GM19023 (cell line): ENCODE data around the gene AHCYL2.
"Not testable (repeated sequence)": the region's sequence is repeated elsewhere in the genome, so short reads cannot be mapped to it uniquely, and the experiment has no call there.

Source experiments
- ATAC-seq: cut with Tn5 transposase; IDR thresholded peaks from one replicate; pipeline ENCODE4 v1.9.1; 2021; ENCODE audit warnings: mild to moderate bottlenecking, moderate library complexity; ENCODE audit not compliant: unreplicated experiment

Gene AHCYL2

DNA sequence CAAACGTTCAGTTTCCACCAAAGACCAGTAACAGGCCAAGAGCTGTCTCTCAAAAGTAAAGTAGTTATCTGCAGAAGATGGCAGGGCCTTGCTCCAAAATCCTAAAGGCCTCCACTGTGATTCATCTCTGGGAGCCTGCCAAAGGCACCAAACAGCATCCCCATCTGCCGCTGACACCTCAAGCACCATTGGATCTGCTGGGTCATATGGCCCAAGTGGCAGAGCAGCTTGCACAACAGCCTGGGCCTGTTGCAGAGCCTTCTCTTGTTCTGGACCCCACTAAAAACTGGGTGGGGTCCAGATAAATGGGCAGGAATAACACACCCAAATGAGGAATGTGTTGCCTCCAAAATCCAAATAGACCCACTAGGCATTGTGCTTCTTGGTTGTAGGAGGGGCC lies 222.1 kb downstream of the AHCYL2 start:
- ATAC-seq = not testable (repeated sequence)

DNA sequence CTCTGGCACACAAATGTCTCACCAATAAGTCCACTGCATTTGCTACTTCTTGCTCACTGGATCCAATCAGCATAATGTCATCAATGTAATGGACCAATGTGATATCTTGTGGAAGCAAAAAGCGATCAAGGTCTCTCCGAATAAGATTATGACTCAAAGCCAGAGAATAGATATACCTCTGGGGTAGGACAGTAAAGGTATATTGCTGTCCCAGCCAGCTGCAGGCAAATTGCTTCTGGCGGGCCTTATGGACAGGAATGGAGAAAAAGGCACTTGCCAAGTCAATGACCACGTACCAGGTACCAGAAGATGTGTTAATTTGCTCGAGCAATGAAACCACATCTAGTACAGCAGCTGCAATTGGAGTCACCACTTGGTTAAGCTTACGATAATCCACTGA lies 222.6 kb downstream of the AHCYL2 start:
- not testable (repeated sequence) for ATAC-seq

DNA sequence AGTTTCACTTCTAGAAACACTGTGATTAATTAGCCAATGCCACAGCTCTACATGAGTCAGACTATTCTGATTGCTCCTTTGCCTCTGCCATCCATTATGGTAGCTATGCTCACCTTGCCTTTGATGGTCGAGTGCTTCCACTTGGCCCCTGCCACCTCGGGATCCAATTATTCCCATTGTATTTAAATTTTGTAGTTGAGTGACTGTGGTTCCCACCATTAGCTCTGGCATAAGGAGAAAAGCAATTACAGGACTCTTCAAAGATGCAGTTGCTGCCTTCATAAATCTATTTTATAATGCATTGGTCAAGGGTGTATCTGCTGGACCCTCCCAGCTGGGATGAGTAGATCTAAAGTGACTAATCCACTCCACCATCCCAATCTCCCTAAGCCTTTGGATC lies 223.8 kb downstream of the AHCYL2 start:
- ATAC-seq = not testable (repeated sequence)

DNA sequence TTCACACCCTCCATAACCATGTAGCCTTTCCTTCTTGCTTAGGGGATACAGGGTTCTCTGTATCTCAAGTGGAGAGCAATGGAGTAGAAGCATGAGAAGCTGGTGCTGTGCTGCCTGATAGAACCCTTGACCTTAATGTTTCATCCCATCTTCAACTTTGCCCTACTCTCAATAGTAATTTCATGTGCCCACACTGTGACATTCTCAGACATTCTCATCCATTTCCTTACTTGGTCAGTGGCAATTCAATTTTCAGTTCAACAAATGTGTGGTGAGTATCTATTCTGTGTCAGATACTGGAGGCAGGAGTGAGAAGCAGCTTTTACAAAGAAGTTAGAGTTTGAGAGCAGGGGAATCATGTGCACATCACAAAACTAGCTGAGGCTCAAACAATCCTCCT lies 225.5 kb downstream of the AHCYL2 start:
- ATAC-seq = no peak

DNA sequence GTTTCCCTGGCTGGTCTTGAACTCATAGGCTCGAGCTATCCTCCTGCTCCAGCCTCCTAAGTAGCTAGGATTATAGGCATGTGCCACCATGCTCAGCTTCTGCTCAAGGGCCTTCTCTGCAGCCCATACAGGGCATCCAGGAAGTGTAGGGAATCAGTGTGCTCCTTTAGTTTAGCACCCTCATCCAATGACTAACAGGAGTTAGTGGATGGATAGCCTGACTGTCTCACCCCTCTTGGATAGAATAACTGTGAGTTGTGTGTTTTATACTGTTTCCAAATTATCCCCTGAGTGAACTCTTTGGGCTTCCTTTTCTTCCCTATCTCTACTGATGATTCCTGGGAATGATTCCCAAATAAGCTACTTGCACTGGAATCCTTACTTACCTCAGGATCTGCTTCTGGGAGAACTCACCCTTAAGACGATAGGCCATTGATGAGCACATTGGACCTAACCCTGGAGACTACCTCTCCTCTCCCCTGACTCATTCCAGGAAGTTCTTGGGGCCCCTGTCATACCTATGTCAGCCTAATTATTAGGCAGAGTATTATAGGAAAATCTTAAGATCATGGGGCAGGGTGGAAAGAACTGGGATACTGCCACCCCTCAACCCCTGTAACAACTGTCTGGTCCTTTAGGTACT lies 227.9 kb downstream of the AHCYL2 start:
- no peak for ATAC-seq

DNA sequence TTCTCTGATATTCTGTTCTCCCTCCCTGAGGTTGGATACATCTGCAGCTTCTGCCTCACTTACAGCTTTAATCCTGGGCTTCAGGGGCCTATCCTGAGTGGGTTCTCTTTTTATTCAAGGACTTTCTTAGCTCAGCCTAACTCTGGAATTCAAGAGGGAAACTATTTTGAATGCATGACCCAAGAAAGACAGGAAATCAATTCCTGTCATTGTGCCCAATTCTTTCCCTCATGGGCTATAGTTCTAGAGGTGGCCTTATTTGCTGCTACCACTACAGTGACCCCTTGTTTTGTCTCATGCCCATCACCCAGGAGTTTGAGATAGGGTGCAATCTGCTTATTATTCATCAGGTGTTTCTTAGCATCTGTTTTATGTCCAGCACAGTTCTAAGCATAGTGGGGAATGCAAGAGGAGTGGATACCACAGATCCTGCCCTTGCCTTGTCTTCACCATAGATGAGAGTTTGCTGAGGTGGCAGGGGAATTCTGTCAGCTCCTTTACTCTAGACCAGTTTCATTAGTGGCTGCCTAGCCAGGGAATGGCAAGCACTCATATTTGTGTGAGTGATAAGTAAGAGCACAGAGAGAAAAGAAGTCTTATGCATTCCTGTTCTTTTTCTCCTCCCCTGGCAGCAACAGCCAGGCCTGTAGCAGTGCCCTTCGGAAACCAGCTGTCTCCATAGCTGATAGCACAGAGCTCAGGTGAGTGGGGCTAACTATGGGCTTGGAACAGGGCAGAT lies 228.8 kb downstream of the AHCYL2 start:
- no peak for ATAC-seq

DNA sequence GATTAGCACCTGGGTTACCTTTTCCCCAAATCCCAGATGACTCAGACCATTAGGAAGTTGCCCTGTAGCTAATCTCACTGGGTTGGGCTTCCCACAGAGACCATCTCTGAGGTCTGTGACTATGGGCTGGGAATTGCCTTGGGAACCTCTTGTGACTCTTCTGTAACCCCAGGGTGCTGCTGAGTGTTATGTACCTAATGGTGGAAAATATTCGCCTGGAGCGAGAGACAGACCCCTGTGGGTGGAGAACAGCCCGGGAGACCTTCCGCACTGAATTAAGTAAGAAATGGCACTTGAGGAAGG lies 229.4 kb downstream of the AHCYL2 start:
- ATAC-seq = no peak

DNA sequence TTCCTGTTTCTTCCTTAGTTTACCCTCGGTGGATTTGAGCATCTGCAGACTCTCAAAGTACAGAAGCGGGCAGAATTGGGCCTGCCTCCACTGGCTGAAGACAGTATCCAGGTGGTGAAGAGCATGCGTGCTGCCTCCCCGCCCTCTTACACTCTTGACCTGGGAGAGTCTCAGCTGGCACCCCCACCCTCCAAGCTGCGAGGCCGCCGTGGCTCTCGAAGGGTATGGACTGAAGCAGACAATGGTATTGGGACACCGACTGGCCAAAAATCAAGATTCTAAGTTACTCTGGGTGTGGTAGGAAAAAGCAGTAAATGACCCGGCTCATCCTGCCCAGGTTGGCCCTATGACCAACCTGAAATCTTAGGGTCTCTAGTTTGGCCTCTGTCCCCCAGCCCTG lies 231.6 kb downstream of the AHCYL2 start:
- ATAC-seq = no peak

DNA sequence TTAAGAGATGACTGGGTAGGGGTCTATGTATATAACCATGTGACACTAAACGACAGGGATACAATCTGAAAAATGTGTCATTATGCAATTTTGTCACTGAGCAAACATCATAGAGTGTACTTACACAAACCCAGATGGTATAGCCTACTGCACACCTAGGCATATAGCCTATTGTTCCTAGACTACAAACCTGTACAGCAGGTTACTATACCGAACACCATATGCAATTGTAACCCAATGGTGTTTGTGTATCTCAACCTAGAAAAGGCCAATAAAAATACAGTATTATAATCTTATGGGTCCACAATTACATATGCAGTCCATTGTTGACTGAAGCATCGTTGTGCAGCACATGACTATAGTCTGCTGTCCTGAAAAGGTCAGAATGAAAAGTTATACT lies 232.3 kb downstream of the AHCYL2 start:
- no peak for ATAC-seq

DNA sequence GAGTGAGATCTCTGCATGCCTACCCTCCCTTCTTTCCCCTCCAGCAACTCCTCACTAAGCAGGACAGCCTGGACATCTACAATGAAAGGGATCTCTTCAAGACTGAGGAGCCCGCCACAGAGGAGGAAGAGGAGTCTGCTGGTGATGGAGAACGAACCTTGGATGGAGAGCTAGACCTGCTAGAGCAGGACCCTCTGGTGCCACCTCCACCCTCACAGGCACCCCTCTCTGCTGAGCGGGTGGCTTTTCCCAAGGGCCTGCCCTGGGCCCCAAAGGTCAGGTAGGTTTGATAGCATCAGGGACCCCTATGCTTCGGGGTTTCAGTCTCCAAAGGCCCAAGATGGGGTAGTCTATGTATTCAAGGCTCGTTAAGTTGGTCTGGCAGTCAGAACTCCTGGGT lies 233.3 kb downstream of the AHCYL2 start:
- no peak for ATAC-seq

DNA sequence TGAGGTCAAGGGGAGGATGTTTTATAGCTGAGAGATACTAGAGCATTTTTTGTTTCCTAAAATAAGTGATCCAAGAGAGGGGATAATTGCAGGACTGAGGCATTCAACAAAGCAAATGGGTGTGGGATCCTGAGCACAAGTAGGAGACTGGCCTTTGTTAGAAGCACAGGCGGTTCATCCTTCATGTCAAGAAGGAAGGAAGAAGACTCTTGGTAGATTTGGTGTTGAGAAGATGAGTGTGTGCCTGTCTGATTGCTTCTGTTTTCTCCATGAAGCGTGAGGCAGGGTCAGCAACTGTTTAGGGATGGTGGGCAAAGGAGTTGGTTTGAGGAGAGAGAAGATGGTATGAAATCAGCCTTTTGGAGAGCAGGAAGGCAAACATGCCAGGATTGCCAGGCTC lies 237.0 kb downstream of the AHCYL2 start:
- ATAC-seq = no peak

DNA sequence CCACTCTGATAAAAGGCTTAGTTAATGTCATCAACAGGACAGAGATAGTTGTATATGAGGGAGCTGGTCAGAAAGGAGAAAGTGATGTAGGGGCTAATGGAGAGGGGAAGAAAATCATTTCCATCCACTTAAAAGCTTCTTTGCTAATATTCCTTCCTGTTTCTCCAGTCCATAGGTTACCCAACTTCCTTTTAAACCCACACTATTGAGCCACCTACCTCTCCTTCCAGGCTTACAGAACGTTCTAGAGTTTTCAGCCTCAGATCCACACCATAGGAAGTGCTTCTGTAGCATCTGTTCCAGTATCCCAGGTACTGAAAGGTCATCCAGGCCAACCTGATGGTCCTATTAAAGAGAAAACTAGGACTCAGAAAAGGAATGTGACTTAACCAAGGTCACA lies 237.6 kb downstream of the AHCYL2 start:
- no peak for ATAC-seq

DNA sequence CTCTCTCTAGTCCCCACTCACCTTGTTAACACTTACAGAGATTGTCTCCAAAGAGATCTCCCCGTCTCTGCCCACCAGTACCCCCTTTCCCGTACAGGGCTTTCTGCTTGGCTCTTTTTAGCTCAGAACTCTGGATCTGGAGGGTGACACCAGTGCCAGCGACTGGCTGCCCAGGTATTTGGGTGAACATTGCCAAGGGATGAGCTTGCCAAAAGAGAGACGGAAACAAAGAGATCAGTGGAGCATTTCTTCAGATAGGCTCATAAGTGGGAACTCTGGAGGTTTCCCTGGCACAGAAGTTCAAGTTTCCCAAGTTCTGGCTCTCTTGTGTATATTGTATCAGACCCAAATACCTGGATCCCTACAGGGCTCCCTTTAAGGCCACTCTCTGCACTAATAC lies 239.4 kb downstream of the AHCYL2 start:
- ATAC-seq = no peak

DNA sequence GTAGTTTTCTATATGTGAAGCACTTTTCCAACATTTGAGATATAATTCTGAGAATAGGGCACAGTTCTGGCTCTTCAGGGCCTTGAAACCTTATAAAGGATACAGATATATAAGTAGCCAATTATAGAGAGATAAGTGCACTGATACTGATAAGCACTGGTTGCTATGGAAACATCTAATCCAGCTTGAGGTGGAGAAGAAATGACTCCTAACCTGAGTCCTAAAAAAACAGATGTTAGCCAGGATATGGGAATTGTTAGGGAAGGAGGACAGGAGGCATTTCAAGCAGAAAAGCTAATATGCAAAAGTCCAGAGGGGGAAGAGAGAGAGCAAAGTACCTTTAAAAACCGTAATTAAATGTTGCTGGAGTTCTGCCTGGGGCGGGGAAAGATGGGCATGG lies 240.2 kb downstream of the AHCYL2 start:
- no peak for ATAC-seq

DNA sequence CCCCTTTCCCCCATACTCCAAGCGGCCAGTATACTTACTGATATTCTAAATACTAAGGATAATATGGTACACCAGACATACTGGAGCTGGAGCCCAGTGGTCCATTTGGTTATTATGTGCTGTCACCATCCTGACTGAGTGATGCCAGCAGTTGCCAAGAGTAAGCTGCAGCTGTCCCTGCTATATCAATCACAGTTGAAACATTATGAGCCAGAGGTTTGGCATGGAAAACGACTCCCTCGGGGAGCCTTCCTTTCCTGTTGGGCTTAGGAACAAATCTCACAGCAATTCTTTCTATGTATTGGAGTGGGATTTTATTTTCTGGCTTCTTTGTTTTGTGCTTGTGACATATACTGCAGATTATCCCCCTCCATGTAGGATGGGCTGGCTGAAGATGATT lies 242.0 kb downstream of the AHCYL2 start:
- no peak for ATAC-seq

DNA sequence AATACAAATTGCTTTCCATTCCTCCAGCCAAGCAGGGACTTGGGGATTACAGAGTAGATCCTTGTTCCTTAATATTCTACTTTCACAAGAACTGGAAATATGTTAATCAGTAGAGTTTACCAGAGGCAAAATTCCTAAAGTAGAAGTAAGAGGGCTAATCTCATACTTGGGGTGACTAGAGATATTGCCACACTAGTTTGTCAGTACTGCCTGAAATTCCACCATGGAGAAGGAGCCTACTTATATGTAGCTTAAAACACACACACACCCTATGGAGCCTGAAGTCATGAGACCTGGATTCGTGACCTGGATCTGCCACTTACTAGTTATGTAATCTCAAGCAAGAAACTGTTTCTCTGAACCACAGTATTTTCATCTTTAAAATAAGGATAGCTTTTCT lies 243.3 kb downstream of the AHCYL2 start:
- ATAC-seq = no peak

DNA sequence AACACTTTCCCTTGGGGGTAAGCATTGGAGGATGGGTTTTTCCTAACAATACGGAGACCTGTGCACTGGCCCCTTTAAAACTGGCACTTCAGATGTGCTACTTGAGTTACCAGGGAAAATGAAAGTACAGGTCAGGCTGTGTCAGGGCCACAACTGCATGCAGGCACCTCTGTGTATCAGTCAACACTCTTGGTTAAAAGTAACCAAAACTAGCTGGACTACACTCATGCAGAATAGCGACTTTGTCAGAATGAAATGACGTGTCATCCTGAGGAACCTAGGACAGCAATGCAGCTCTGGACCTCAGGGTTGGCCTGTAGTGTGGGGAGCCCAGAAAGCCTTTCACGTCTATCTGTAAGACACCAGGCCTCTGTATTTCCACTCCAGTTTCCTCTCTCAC lies 243.7 kb downstream of the AHCYL2 start:
- no peak for ATAC-seq

DNA sequence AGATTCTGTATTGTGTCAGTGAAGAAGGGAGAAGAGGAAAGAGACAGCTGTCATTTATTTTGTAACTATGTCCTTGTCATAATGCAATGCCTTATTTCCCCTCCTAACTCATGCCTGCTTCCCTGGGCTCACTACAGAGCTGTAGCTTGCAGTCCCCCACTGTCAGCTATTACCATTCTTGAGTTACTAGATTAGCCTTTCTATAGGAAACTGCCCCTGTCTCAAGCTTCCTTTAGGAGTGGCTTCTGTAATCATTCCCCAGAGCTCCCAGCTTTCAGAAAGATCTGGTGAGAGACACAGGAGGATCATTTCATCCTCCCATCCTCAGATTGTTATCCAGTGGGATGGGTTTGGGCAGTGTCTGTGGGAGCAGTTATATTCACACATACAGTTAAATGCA lies 245.1 kb downstream of the AHCYL2 start:
- ATAC-seq = no peak

DNA sequence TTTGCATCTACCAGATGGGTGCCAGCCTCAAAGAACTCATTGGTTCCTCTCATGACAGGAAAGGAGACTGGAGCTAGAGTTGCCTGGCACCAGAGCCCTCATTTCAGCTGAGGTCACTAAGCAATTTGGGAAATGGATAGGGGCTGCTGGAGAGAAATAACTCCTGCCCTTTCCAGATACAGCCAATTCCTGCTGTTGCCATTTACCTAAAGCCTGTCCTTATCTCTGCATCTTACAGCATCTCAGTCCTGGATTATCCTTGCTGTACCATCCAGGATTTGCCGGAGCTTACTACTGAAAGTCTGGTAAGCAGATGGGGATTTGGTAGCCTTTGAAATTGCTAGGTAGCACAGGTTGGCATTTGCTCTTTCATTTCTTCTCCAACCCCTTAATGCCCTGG lies 245.6 kb downstream of the AHCYL2 start:
- ATAC-seq = no peak

DNA sequence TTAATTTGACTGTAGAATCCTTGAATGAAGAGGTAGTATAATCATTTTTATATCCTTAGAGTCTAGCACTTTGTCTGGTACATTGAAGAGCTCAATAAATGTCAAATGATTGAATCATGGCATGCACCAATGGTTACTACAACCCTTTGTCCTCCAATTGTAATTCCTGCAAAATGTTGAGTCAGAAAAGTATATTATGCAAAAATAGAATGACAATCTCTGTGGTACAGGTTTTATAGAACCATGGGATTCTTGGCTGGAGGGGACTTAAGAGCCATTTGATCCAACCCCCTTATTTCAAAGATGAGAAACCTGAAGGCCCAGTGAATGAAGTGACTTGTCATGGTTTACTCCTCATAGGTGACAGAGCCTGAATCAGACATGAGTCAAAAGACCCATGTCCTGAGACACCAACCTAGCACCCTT lies 246.6 kb downstream of the AHCYL2 start:
- no peak for ATAC-seq

DNA sequence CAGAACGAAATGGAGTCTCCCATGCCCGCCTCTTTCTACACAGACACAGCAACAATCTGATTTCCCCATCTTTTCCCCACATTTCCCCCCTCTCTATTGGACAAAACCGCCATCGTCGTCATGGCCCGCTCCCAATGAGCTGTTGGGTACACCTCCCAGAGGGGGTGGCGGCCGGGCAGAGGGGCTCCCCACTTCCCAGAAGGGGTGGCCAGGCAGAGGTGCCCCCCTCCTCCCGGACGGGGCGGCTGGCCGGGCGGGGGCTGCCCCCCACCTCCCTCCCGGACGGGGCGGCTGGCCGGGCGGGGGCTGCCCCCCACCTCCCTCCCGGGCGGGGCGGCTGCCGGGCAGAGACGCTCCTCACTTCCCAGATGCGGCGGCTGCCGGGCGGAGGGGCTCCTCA lies 251.1 kb downstream of the AHCYL2 start:
- not testable (repeated sequence) for ATAC-seq

DNA sequence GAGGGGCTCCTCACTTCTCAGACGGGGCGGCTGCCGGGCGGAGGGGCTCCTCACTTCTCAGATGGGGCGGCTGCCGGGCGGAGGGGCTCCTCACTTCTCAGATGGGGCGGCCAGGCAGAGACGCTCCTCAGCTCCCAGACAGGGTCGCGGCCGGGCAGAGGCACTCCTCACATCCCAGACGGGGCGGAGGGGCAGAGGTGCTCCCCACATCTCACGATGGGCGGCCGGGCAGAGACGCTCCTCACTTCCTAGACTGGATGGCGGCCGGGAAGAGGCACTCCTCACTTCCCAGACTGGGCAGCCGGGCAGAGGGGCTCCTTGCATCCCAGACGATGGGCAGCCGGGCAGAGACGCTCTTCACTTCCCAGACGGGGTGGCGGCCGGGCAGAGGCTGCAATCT lies 251.6 kb downstream of the AHCYL2 start:
- ATAC-seq = not testable (repeated sequence)
